LNCaP clone FGC (cell line): ENCODE data around the gene EIF1AD.

Experiments used
- DNase-seq: peaks from one replicate; pipeline ENCODE4 v3.0.0-alpha.2; 2011; ENCODE audit warnings: low read depth
- H3K4me3 ChIP-seq: 2 replicates; pipeline ENCODE4 v1.5.1; 2011; ENCODE audit warnings: mild to moderate bottlenecking, low read depth, low read length, control low read depth
- CTCF ChIP-seq: IDR thresholded peaks from 2 replicates; pipeline ENCODE4 v1.5.1; 2012; ENCODE audit warnings: mild to moderate bottlenecking; ENCODE audit not compliant: control insufficient read depth, insufficient read depth; ENCODE audit errors: extremely low read depth

EIF1AD gene

GRCh38 chr11:66002648-66003225 is 780 bp upstream of the EIF1AD start:
- peak overlapping the region; percentile 99 for H3K4me3 ChIP-seq
- peak; percentile 53 for TF ChIP-seq CTCF
- DNase-seq: peak; percentile 74

GRCh38 chr11:65997286-65997685 is 4.7 kb downstream of the EIF1AD start:
- no peak for TF ChIP-seq CTCF
- no peak overlapping the region for H3K4me3 ChIP-seq
- DNase-seq: no peak

GRCh38 chr11:65992056-65992455 is 9.9 kb downstream of the EIF1AD start:
- H3K4me3 ChIP-seq: no peak overlapping the region
- DNase-seq: no peak
- TF ChIP-seq CTCF: no peak

GRCh38 chr11:65988791-65989592 is 13.0 kb downstream of the EIF1AD start:
- no peak overlapping the region for H3K4me3 ChIP-seq
- peak; percentile 94 for DNase-seq
- TF ChIP-seq CTCF: peak; percentile 100

- no peak overlapping the region for H3K4me3 ChIP-seq
- TF ChIP-seq CTCF: no peak
- DNase-seq: no peak
Measured at GRCh38 chr11:65987336-65987735, 14.6 kb downstream of the EIF1AD start.

GRCh38 chr11:65983589-65983987 is 18.4 kb downstream of the EIF1AD start:
- H3K4me3 ChIP-seq: no peak overlapping the region
- DNase-seq: no peak
- no peak for TF ChIP-seq CTCF
